HG02870 (cell line): ENCODE measurements around the gene MYO18A.

Experiments used
- ATAC-seq: cut with Tn5 transposase; IDR thresholded peaks from one replicate; pipeline ENCODE4 v1.9.1; 2021; ENCODE audit warnings: mild to moderate bottlenecking, moderate library complexity; ENCODE audit not compliant: unreplicated experiment

Gene MYO18A

DNA sequence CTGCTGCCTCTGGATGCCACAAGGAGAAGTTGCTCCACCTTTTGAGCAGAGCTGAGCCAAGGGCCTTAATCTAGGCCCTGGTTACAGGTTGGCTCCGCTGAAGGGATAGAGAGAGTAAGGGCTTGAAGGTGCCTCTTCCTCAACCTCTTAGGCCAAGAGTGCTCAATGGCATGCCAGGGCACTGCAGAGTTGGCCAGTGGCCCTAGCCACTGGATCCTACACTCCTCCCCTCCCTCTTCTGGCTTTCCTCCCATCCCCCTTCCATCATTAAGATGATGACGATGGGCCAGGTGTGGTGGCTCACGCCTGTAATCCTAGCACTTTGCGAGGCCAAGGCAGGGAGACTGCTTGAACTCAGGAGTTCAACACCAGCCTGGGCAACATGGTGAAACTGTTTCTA lies 50.5 kb downstream of the MYO18A start:
- no peak for ATAC-seq

DNA sequence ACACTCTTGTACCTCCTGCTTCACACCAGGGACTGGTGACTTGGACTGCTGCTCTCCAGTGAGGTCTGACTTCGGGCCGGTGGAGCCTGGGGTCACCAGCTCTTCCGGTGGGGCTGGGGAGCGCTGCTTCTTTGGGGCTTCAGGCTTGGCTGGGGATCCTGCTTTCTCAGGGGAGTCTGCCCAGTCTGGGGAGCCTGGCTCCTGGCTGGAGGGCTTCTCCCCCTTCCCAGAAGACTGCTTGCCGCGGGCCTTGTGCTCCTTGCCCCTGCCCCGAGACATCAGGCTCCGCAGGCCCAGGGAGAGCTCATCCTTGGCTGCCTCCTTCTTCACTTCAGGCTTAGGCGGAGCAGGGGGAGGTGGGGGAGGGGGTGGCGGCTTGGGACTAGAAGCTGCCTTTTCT lies 52.4 kb downstream of the MYO18A start:
- no peak for ATAC-seq

- ATAC-seq = no peak
Measured at GRCh38 chr17:29126268-29126930, 53.8 kb downstream of the MYO18A start.

GRCh38 chr17:29125651-29126050 lies 54.5 kb downstream of the MYO18A start:
- no peak for ATAC-seq

- ATAC-seq = no peak
Measured at GRCh38 chr17:29124925-29125273, 55.3 kb downstream of the MYO18A start.

- no peak for ATAC-seq
Measured at GRCh38 chr17:29124135-29124924, 55.9 kb downstream of the MYO18A start.

GRCh38 chr17:29123111-29123510 lies 57.1 kb downstream of the MYO18A start:
- ATAC-seq = no peak

- ATAC-seq = no peak
Measured at GRCh38 chr17:29121442-29121841, 58.8 kb downstream of the MYO18A start.

- no peak for ATAC-seq
Measured at GRCh38 chr17:29120433-29120832, 59.8 kb downstream of the MYO18A start.

DNA sequence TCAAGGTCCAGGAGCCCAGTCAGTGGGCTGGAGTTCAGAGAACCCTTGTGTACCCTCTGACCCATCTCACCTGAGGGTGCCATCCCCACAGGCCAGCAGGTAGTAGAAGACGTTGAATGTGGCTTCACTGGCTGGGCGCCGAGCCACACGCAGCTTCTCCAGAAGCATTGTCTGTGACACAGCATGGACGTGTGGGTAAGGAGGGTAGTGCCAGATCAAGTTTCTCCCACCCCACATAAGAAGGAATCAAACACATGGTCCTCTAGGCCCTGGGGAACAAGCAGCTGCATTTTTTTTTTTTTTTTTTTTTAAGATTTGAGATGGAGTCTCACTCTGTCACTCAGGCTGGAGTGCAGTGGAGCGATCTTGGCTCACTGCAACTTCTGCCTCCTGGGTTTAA lies 60.9 kb downstream of the MYO18A start:
- ATAC-seq = no peak

DNA sequence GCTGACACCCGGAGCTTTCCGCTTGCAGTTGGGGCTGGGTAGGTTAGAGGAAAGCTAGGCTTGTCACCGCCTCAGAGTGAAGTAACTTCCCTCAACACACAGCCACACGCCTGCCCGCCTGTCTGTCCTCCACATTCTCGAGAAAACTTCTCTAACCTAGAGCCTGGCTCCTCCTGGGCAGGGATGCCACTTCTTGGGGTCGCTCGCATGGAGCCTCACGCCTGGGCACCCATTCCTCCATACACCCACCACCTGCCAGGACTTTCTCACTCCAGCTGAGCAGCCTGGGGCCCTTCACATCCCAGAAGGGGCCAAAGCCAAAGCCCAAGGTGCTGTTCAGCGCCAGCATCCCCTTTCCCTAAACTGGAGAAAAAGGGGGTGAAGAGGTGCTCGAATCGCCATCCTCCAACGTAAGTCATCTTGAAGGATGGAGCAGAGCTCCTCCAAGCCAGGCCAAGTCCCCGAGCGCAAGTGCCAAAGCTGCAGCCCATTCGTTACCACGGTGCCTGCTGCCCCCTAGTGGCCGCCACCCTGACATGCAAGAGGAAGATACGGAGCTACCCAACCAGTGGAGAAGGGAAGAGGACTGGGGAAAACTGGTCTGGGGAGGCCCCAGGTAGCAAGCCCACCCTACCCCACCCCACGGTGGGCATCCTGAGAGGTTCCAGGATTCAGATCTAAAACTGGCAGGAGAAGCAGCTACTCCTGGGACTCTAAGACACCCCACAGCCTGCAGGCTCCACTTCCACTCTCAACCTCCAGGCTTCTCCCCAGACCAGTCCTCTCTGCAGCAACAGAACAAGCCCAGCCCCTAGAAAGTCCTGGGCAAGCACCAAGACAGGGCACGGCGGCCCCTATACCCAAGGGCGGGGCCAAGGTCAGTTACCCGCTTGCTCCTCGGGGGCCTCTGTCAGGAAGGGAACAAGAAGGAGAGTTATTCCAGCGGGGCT lies 63.1 kb downstream of the MYO18A start:
- no peak for ATAC-seq

- no peak for ATAC-seq
Measured at GRCh38 chr17:29115961-29116803, 64.0 kb downstream of the MYO18A start.

DNA sequence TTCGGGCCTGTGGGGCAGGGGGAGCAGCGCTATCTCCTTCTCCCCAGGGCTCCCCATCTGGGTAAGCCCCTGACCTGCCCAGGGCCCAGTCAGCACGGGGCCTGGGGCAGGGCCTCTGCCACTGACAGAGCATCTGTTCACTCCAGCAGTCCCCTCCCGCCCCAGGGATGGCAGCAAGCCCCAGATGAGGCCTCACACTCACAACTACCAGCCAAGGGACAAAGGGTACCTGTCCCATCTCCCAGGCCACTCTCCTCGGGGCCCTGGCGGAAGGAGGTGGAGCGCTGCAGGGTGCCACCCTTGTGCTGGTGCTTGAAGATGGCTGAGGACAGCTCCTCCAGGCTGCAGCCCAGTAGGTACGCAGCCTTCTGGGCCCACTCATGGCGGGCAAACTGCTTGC lies 64.8 kb downstream of the MYO18A start:
- ATAC-seq = no peak

DNA sequence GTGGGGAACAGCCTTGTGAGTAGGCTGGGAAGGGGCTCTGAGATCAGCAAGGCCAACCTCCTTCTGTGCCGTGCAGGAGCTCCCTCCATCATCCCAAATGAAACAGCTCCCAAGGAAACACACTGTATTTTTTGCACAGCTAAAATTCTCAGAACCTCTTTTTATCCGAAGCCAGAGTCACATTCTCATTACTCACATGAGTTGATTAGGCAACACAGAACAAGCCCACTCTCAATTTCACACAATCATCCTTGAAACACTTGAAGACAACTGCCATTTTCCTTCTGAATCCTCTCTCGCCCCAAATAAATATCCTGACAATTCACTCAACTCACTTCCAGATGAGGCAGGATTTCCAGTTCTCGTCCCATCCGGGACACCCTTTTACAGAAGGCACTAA lies 66.1 kb downstream of the MYO18A start:
- ATAC-seq = no peak

DNA sequence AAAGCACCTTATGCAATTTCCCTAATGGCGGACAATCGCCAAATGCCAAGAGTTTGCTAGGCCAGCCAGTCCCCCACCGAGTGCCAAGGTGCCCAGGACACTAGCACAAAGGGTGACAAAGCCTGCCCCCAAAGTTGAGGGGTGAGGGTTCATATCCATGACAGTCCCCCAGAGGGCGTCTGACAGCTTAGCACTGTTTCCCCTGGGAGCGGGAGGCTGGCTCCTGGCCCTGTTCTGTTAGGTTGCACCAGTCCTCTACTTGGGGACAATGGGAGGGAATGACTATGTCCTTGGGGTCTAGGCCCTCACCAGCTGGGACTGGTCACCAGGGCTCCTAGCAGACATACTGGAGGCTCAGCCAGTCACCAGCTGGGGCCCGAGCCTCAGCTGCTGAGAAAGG lies 66.9 kb downstream of the MYO18A start:
- ATAC-seq = no peak

DNA sequence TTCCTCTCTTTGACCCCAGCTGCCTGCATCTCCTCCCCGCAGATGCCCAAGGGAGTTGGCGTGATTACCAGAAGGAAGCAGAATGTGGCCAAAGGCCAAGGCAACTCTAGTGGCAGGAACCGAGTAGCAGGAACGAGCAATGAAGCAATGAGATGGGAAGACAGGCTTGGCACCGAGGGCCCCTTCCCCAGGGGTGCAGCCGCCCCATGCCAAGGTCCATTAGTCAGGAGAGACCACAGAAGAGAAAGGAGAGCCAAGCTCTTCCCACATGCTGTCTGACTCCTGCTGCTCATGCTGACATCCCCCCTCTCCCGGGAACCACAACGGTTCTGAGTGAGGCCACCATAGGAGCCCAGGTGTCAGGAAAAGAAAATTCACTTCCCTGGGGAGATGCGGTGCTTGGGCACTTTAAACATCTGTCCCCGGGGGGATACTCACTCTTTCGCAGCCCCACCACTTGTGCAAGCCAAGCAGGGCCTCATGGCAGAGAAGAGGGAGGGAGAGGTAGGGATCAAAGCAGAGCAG lies 67.4 kb downstream of the MYO18A start:
- no peak for ATAC-seq

DNA sequence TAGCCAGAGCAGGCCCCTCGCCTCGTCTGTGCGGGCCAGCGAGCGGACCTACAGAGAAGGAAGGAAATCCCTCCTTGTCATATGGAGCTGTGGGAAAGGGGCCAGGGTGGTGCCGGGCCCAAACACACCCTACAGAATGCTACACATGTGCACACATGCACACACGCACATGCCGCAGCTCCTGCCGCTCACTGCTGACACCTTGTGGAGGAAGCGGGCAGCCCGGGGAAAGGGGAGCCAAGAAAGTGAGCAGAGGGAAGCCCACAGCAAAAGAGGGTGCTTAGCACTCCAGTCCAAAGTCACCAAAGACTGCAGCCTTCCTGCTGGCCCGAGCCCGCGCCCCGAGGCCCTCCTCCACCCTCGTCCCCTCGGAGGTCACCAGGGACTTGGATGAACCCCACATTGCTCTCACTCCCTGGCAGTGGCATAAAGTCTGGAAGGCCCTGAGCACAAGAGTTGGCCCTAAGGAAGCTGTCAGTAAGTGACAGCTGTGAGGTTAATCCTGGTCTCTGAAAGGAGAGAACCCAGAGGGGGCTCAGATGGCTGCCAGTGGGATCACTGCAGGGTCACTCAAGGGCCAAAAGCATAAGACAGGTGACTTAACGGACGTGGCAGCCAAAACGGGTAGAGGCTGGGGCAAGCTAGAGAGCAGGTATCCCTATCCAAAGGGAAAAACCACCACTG lies 68.2 kb downstream of the MYO18A start:
- ATAC-seq = no peak

DNA sequence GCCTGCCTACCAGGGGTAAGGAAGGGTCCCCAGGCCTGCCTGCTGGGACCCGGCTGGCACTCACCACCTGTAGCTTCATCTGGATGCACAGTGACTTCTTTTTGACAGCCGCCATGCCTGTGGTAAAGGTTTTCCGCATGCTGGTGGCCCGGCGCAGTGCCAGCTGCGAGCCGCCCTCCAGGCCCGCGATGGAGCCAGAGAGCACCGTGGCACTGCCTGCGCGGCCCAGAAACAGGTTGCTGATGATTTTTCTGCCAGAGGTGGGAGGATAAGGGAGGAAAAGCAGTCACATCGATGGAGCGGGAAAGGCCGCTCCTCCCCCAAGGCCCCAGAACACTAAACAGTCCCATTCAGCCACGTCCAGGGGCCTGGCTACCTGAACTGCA lies 69.8 kb downstream of the MYO18A start:
- ATAC-seq = no peak

DNA sequence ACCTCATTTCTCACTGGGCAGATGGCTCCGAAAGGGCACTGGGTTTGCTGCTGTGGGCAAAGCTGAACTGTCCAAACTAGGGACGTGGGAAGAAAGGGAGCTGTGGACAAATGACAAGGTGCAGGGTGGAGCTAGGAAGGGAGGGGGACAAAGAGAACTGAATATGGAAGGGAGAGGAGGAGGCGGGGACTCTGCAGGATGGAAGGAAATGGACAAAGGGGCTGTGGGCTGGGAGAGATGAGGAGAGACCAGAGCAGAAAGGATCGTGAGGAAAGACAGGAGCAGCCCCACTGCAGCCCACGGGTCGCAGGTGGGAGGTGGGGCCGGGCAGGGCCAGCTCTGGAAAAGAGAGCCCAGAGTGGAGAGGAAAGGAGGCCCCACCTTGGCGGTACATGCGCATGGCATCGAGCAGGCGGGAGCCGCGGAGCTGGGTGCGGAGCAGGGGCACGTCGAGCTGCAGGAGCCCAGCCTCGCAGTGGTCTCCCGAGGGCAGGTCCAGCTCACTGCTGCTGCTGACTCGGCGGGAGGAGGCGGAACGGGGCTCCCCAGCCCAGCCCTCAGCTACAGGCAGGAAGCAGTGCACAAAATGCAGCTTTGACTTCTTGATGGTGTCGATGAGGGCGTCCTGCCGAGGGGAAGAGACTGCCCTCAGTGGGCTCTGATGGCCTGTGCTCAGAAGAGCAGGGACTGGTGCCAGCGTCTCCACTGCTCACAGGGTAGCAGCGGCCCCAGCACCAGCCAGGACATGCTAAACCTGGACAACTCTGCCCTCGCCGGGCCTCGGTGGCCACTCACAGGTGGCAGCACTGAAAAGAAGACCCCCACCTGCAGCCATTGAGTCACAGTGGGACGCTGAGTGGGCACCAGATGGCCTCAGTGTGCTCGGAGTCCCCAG lies 70.5 kb downstream of the MYO18A start:
- ATAC-seq = no peak
